Activated B cell treated with CpG ODN at 0.5 μM for 24 hours (primary cell): Measurements from ENCODE around the gene KIF26B. TPM values are rescaled to one million over a fixed set of nuclear protein-coding genes. Genes with fewer than 3 reads are reported as not detected.

ENCODE experiments used
- ATAC-seq: fragments of 200-7000 bp; cut with Tn5 transposase; one replicate; pipeline ENCODE4 v1.10.0; 2021; ENCODE audit warnings: low read depth, mild to moderate bottlenecking, moderate library complexity
- CTCF ChIA-PET: fragments of 350-600 bp; sonication (Branson Sonifier 250); formaldehyde crosslinking; loops from one replicate; lab custom pipeline; 2021; ENCODE audit warnings: antibody characterized with exemption; lab: Charles Lee
- POLR2A ChIA-PET: fragments of 350-600 bp; sonication (Branson Sonifier 250); formaldehyde crosslinking; loops from one replicate; lab custom pipeline; 2021; ENCODE audit warnings: antibody characterized with exemption; lab: Charles Lee
- DNase-seq: peaks from one replicate; pipeline ENCODE4 v3.0.0; 2022
- H3K27ac Mint-ChIP-seq: one replicate; pipeline ENCODE4 v1.8.0; 2020; ENCODE audit warnings: mixed read lengths
- H3K27me3 Mint-ChIP-seq: one replicate; pipeline ENCODE4 v1.8.0; 2021; ENCODE audit warnings: mixed read lengths
- H3K36me3 Mint-ChIP-seq: one replicate; pipeline ENCODE4 v1.8.0; 2021; ENCODE audit warnings: low read depth, mixed read lengths
- H3K4me1 Mint-ChIP-seq: one replicate; pipeline ENCODE4 v1.8.0; 2021; ENCODE audit warnings: mixed read lengths
- H3K4me3 Mint-ChIP-seq: one replicate; pipeline ENCODE4 v1.8.0; 2020; ENCODE audit warnings: mild to moderate bottlenecking, mixed read lengths
- H3K9me3 Mint-ChIP-seq: one replicate; pipeline ENCODE4 v1.8.0; 2020; ENCODE audit warnings: mixed read lengths
- CTCF ChIP-seq: fragments of 200-600 bp; IDR thresholded peaks from one replicate; pipeline ENCODE4 v1.8.0; 2022; ENCODE audit warnings: antibody characterized with exemption, mild to moderate bottlenecking
- intact Hi-C: fragments of 100-400 bp; cut with micrococcal nuclease; formaldehyde crosslinking; loops from one replicate; pipeline ENCODE4 v1.15.1; 2024
- total RNA-seq: library from RNA; stranded (reverse); gene quantifications from 2 replicates; pipeline ENCODE4 v1.2.3, GENCODE V29; 2022

Gene KIF26B
- total RNA-seq, 1 donor from 2014 or later, result 1.7 TPM

DNA sequence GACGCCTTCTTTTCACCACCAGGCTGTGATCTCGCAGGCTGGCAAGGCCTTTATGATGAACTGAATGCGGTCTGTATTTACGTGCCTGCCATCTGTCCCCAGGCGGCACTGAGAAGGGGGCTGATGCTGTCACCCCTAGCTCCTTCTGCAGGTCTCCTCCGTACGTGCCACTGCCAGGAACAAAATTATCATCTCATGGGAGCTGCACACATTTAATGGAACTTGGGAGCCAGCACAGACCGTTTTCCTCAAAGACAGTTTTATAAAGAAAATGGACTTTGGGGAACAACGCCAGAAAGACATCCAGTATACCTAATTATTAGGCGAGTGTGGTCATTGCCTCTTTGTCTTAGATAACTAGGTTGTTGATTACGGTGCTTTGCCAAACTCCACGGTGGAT lies 434.5 kb downstream of the KIF26B start:
- ATAC-seq (no peak), DNase-seq (no peak)
- POLR2A ChIA-PET, result no interaction called here
- intact Hi-C loops, result no loop called here
- no peak for TF ChIP-seq CTCF
- peaks cover 2% of the 10 kb centered on the region for H3K27me3 Mint-ChIP-seq
- CTCF ChIA-PET, result no interaction called here
- H3K4me3 Mint-ChIP-seq, result no peak overlapping the region
- no peaks in the 10 kb centered on the region for H3K36me3 Mint-ChIP-seq
- no peaks in the 10 kb centered on the region for H3K4me1 Mint-ChIP-seq
- no peak overlapping the region for H3K27ac Mint-ChIP-seq
- no peaks in the 10 kb centered on the region for H3K9me3 Mint-ChIP-seq

DNA sequence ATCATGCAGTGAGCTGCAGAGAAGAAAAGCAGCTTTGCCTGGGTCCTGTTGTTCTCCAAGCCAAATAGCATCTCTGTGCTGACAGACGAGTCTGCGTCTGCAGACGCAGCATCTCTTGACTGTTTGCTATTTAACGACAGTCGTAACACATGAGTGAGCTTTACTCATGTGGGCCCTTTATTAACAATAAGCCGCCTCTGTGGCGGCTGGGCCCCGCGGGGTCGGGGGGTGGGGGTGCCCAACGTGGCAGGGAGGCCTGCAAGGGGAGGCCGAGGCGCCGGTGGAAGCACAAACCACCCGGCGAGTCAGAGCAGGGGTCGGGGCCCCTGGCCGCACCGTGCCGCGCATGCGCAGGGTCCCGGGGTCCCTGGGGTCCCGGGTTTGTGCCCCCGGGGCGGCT lies 435.1 kb downstream of the KIF26B start:
- H3K9me3 Mint-ChIP-seq, result peaks cover 2% of the 10 kb centered on the region
- H3K27me3 Mint-ChIP-seq, result peaks cover 2% of the 10 kb centered on the region
- no peaks in the 10 kb centered on the region for H3K36me3 Mint-ChIP-seq
- POLR2A ChIA-PET, result no interaction called here
- no peaks in the 10 kb centered on the region for H3K4me1 Mint-ChIP-seq
- no peak for TF ChIP-seq CTCF
- no peak for DNase-seq
- intact Hi-C loops, result no loop called here
- CTCF ChIA-PET, result no interaction called here
- ATAC-seq, result no peak
- H3K4me3 Mint-ChIP-seq, result no peak overlapping the region
- no peak overlapping the region for H3K27ac Mint-ChIP-seq

- H3K27ac Mint-ChIP-seq, result no peak overlapping the region
- H3K27me3 Mint-ChIP-seq, result peaks cover 2% of the 10 kb centered on the region
- POLR2A ChIA-PET, result no interaction called here
- CTCF ChIA-PET, result no interaction called here
- H3K9me3 Mint-ChIP-seq, result peaks cover 2% of the 10 kb centered on the region
- DNase-seq (no peak), ATAC-seq (no peak)
- H3K4me1 Mint-ChIP-seq, result no peaks in the 10 kb centered on the region
- TF ChIP-seq CTCF, result no peak
- no peak overlapping the region for H3K4me3 Mint-ChIP-seq
- intact Hi-C loops, result no loop called here
- H3K36me3 Mint-ChIP-seq, result no peaks in the 10 kb centered on the region
These were observed 435.9 kb downstream of the KIF26B start for GRCh38 chr1:245590726-245591125.

- no peak overlapping the region for H3K27ac Mint-ChIP-seq
These were observed 436.8 kb downstream of the KIF26B start for GRCh38 chr1:245591346-245592188.

DNA sequence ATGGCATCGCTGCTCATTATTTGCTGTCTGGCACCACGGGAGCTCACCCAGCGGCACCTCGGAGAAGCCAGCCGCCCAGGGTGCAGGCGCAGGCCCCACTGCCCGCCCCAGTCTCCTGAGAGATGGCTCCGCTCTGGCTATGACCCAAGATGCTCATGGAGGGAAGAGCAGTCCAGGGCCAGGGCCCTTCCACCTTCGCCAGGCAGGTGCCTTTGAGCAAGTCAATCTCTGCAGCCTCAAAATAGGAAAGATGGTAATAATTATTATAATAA lies 437.3 kb downstream of the KIF26B start:
- intact Hi-C loops, result no loop called here
- Mint-ChIP-seq H3K4me3 (no peak overlapping the region), H3K4me1 (no peaks in the 10 kb centered on the region), H3K9me3 (peaks cover 2% of the 10 kb centered on the region), H3K27me3 (peaks cover 2% of the 10 kb centered on the region), H3K36me3 (no peaks in the 10 kb centered on the region), H3K27ac (no peak overlapping the region)
- CTCF ChIA-PET, result no interaction called here
- DNase-seq, result no peak
- POLR2A ChIA-PET, result no interaction called here
- ATAC-seq, result no peak
- no peak for TF ChIP-seq CTCF

More at GRCh38 chr1:245591346-245592188, 436.8 kb downstream of the KIF26B start:
- Mint-ChIP-seq H3K36me3 (no peaks in the 10 kb centered on the region), H3K4me1 (no peaks in the 10 kb centered on the region), H3K9me3 (peaks cover 2% of the 10 kb centered on the region), H3K27me3 (peaks cover 2% of the 10 kb centered on the region), H3K4me3 (no peak overlapping the region)
- ChIA-PET CTCF (no interaction called here), POLR2A (no interaction called here)
- ATAC-seq, result no peak
- DNase-seq, result no peak
- intact Hi-C loops, result no loop called here
- TF ChIP-seq CTCF, result no peak
